WTC11 (cell line): ENCODE measurements around the gene USP22. TPM values are rescaled to one million over a fixed set of nuclear protein-coding genes. Genes with fewer than 3 reads are reported as not detected.
"Not testable (repeated sequence)": the region's sequence is repeated elsewhere in the genome, so short reads cannot be mapped to it uniquely, and the experiment has no call there.

Source experiments
- ATAC-seq: fragments of 200-7000 bp; cut with Tn5 transposase; 2 replicates; pipeline ENCODE4 v1.10.0; 2021; ENCODE audit warnings: mild to moderate bottlenecking, moderate library complexity
- CTCF ChIA-PET: fragments of 300-600 bp; sonication (Branson Sonifier 250); formaldehyde crosslinking; loops from one replicate; lab custom pipeline; 2021; ENCODE audit warnings: antibody characterized with exemption; lab: Charles Lee
- POLR2A ChIA-PET: fragments of 350-600 bp; sonication (Branson Sonifier 250); formaldehyde crosslinking; loops from one replicate; lab custom pipeline; 2021; ENCODE audit warnings: antibody characterized with exemption; lab: Charles Lee
- DNase-seq: peaks from one replicate; pipeline ENCODE4 v3.0.0; 2021; ENCODE audit warnings: low spot score
- H3K27ac Mint-ChIP-seq: 2 replicates; pipeline ENCODE4 v1.8.0; 2021; ENCODE audit warnings: mixed read lengths
- H3K27me3 Mint-ChIP-seq: 2 replicates; pipeline ENCODE4 v1.8.0; 2021; ENCODE audit warnings: low read depth, mild to moderate bottlenecking, moderate library complexity, mixed read lengths
- H3K36me3 Mint-ChIP-seq: 2 replicates; pipeline ENCODE4 v1.8.0; 2021; ENCODE audit warnings: mixed read lengths
- H3K4me1 Mint-ChIP-seq: 2 replicates; pipeline ENCODE4 v1.8.0; 2022; ENCODE audit warnings: mixed read lengths
- H3K4me3 Mint-ChIP-seq: 2 replicates; pipeline ENCODE4 v1.8.0; 2021; ENCODE audit warnings: mild to moderate bottlenecking, moderate library complexity, mixed read lengths
- H3K9me3 Mint-ChIP-seq: 2 replicates; pipeline ENCODE4 v1.8.0; 2021; ENCODE audit warnings: mixed read lengths
- CBFB ChIP-seq: sonication (generic); formaldehyde crosslinking; IDR thresholded peaks from 2 replicates; pipeline ENCODE4 v1.8.1; 2022; ENCODE audit warnings: mild to moderate bottlenecking, low read depth, missing genetic modification reagents
- CREM ChIP-seq: sonication (generic); formaldehyde crosslinking; IDR thresholded peaks from 2 replicates; pipeline ENCODE4 v1.8.1; 2022; ENCODE audit warnings: mild to moderate bottlenecking, missing genetic modification reagents, moderate library complexity
- ELF4 ChIP-seq: sonication (generic); formaldehyde crosslinking; IDR thresholded peaks from 2 replicates; pipeline ENCODE4 v1.8.1; 2022; ENCODE audit warnings: low read depth, mild to moderate bottlenecking, moderate library complexity, missing genetic modification reagents
- EMX1 ChIP-seq: fragments of 250-450 bp; sonication (Bioruptor Pico); IDR thresholded peaks from 2 replicates; pipeline ENCODE4 v1.8.0; 2021; ENCODE audit warnings: mild to moderate bottlenecking
- FOXP1 ChIP-seq: sonication (generic); formaldehyde crosslinking; IDR thresholded peaks from 2 replicates; pipeline ENCODE4 v1.8.0; 2022; ENCODE audit warnings: missing genetic modification reagents, mild to moderate bottlenecking, moderate library complexity, borderline replicate concordance
- GABPB1 ChIP-seq: sonication (generic); formaldehyde crosslinking; IDR thresholded peaks from 2 replicates; pipeline ENCODE4 v1.8.1; 2023; ENCODE audit warnings: mild to moderate bottlenecking, missing genetic modification reagents
- JUN ChIP-seq: sonication (generic); formaldehyde crosslinking; IDR thresholded peaks from 2 replicates; pipeline ENCODE4 v1.8.0; 2023; ENCODE audit warnings: mild to moderate bottlenecking, missing genetic modification reagents
- MXD4 ChIP-seq: fragments of 250-450 bp; sonication (Bioruptor Pico); IDR thresholded peaks from 2 replicates; pipeline ENCODE4 v1.8.0; 2021; ENCODE audit warnings: mild to moderate bottlenecking, moderate library complexity, borderline replicate concordance
- NFE2L1 ChIP-seq: sonication (generic); formaldehyde crosslinking; IDR thresholded peaks from 2 replicates; pipeline ENCODE4 v1.8.1; 2023; ENCODE audit warnings: missing genetic modification reagents
- NFYB ChIP-seq: sonication (generic); formaldehyde crosslinking; conservative IDR thresholded peaks from 2 replicates; pipeline ENCODE4 v1.8.0; 2022; ENCODE audit warnings: low read depth, missing genetic modification reagents
- RELA ChIP-seq: sonication (generic); formaldehyde crosslinking; IDR thresholded peaks from 2 replicates; pipeline ENCODE4 v1.8.1; 2022; ENCODE audit warnings: missing genetic modification reagents, mild to moderate bottlenecking, borderline replicate concordance
- ZNF263 ChIP-seq: sonication (generic); formaldehyde crosslinking; IDR thresholded peaks from 2 replicates; pipeline ENCODE4 v1.8.1; 2022; ENCODE audit warnings: low read depth, mild to moderate bottlenecking, moderate library complexity, missing genetic modification reagents
- ZNF396 ChIP-seq: fragments of 250-450 bp; sonication (Bioruptor Pico); IDR thresholded peaks from 2 replicates; pipeline ENCODE4 v1.8.0; 2021; ENCODE audit warnings: mild to moderate bottlenecking, moderate library complexity, borderline replicate concordance
- total RNA-seq: library from RNA; stranded (reverse); gene quantifications from 3 replicates; pipeline ENCODE4 v1.2.3, GENCODE V29; 2021
- TF ChIP-seq, protein P1 (sequence below): fragments of 250-450 bp; sonication (Bioruptor Pico); IDR thresholded peaks from 2 replicates; pipeline ENCODE4 v1.9.0; 2021; ENCODE audit warnings: moderate library complexity, mild to moderate bottlenecking, inconsistent platforms, borderline replicate concordance
- TF ChIP-seq, protein P2 (sequence below): sonication (generic); formaldehyde crosslinking; IDR thresholded peaks from 2 replicates; pipeline ENCODE4 v1.8.1; 2023; ENCODE audit warnings: mild to moderate bottlenecking, missing genetic modification reagents
- TF ChIP-seq, protein P3 (sequence below): sonication (generic); formaldehyde crosslinking; IDR thresholded peaks from 2 replicates; pipeline ENCODE4 v1.8.1; 2023; ENCODE audit warnings: mild to moderate bottlenecking, missing genetic modification reagents
- TF ChIP-seq, protein P4 (sequence below): fragments of 250-450 bp; sonication (Bioruptor Pico); IDR thresholded peaks from 2 replicates; pipeline ENCODE4 v1.9.0; 2021; ENCODE audit warnings: mild to moderate bottlenecking
- TF ChIP-seq, protein P5 (sequence below): sonication (generic); formaldehyde crosslinking; IDR thresholded peaks from 2 replicates; pipeline ENCODE4 v1.8.1; 2022; ENCODE audit warnings: low read depth, missing genetic modification reagents, borderline replicate concordance
- TF ChIP-seq, protein P6 (sequence below): sonication (generic); formaldehyde crosslinking; IDR thresholded peaks from 2 replicates; pipeline ENCODE4 v1.8.1; 2022; ENCODE audit warnings: mild to moderate bottlenecking, moderate library complexity, missing genetic modification reagents
- TF ChIP-seq, protein P7 (sequence below): fragments of 200-600 bp; IDR thresholded peaks from 2 replicates; pipeline ENCODE4 v1.8.0; 2022; ENCODE audit warnings: antibody characterized with exemption
- TF ChIP-seq, protein P8 (sequence below): sonication (generic); formaldehyde crosslinking; IDR thresholded peaks from 2 replicates; pipeline ENCODE4 v1.8.0; 2023; ENCODE audit warnings: missing genetic modification reagents
- TF ChIP-seq, protein P9 (sequence below): sonication (generic); formaldehyde crosslinking; IDR thresholded peaks from 2 replicates; pipeline ENCODE4 v1.8.0; 2022; ENCODE audit warnings: mild to moderate bottlenecking, missing genetic modification reagents

The USP22 gene
- total RNA-seq, 1 experiment from 2014 or later, result 289 TPM

DNA sequence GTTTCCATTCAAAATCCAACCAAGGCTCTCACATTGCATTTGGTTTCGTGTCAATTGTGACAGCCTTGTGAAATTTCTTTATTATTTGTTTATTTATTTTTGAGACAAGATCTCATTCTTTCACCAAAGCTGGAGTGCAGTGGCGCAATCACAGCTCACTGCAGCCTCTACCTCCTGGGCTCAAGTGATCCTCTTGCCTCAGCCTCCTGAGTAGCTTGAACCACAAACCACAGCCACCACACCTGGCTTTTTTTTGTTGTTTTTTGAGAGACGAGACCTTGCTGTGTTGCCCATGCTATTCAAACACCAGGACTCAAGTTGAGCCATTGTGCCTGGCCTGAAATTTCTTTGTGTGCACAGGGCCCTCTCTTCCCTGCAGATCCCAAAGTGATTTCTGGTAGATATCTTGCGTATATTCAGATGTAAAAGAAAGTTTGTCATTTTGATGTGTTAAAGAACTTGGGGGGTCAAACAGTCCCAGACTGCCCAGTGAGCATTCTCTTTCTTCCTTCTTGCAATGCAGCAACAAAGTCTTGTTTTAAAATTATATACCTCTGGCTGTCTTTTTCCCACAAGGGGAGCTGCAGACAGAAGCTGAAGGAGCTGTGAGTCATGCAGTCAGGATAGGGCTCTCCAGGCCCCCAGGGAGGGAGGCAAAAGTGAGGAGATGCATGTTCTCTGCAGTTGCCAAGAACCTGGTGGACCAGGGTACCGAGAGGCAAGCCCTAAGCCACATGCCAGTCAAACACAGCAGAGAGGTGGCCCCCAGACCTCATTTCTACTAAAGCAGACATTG, 15.5 kb upstream of the USP22 start (continued):
- TF ChIP-seq, protein P1, sequence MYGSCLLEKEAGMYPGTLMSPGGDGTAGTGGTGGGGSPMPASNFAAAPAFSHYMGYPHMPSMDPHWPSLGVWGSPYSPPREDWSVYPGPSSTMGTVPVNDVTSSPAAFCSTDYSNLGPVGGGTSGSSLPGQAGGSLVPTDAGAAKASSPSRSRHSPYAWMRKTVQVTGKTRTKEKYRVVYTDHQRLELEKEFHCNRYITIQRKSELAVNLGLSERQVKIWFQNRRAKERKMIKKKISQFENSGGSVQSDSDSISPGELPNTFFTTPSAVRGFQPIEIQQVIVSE (CRISPR knock-in tag), result no peak
- TF ChIP-seq, protein P2, sequence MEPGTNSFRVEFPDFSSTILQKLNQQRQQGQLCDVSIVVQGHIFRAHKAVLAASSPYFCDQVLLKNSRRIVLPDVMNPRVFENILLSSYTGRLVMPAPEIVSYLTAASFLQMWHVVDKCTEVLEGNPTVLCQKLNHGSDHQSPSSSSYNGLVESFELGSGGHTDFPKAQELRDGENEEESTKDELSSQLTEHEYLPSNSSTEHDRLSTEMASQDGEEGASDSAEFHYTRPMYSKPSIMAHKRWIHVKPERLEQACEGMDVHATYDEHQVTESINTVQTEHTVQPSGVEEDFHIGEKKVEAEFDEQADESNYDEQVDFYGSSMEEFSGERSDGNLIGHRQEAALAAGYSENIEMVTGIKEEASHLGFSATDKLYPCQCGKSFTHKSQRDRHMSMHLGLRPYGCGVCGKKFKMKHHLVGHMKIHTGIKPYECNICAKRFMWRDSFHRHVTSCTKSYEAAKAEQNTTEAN, result no peak
- TF ChIP-seq FOXP1 (CRISPR knock-in tag), result no peak

DNA sequence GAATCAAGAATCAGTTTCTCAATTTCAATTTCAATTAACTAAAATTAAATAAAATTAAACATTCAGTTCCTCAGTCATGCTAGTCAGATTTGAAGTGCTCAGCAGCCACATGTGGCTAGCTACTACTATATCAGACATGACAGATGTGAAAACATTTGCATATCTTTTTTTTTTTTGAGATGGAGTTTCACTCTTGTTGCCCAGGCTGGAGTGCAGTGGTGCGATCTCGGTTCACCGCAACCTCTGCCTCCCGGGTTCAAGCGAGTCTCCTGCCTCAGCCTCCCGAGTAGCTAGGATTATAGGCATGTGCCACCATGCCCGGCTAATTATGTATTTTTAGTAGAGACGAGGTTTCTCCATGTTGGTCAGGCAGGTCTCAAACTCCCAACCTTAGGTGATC, 10.2 kb upstream of the USP22 start:
- H3K27me3 Mint-ChIP-seq, H3K9me3 Mint-ChIP-seq, H3K4me3 Mint-ChIP-seq, ATAC-seq, DNase-seq, H3K36me3 Mint-ChIP-seq, H3K27ac Mint-ChIP-seq: not testable (repeated sequence)
- CTCF ChIA-PET, result interaction anchor here (1.3 to 3.5 kb wide), 5 partner anchors 8 to 46 kb away, joined by 4 to 36 read pairs (median 8); partner anchors contain the start of gene USP22
- POLR2A ChIA-PET, result interaction anchor here (2.6 kb wide), 1 partner anchor 10 kb away, joined by 19 read pairs; the partner anchor contains the start of gene USP22
- peaks cover 23% of the 10 kb centered on the region for H3K4me1 Mint-ChIP-seq

DNA sequence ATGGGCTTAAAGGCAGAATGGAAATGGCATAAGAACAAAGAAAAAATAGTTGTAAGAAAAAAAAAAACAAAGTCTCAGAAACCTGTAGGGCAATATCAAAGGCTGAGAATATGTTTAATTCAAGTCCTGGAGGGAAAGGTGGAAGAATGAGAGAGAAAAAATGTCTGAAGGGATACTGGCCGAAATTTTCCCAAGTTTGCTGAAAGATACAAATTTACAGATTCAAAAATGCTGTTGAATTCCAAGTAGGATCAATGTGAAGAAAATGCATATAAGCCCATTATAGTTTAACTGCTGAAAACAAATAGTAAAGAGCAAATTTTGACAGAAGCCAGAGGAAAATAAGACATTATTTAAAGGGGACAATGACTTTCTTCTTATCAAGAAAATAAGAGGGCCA, 6.6 kb upstream of the USP22 start:
- POLR2A ChIA-PET, result no interaction called here
- Mint-ChIP-seq H3K36me3 (no peaks in the 10 kb centered on the region), H3K4me1 (peaks cover 30% of the 10 kb centered on the region), H3K4me3 (no peak overlapping the region), H3K9me3 (no peaks in the 10 kb centered on the region), H3K27me3 (peaks cover 3% of the 10 kb centered on the region), H3K27ac (no peak overlapping the region)
- ATAC-seq, result no peak
- TF ChIP-seq JUN (CRISPR knock-in tag) (no peak), CBFB (no peak), MXD4 (CRISPR knock-in tag) (no peak), CREM (CRISPR knock-in tag) (no peak), NFE2L1 (CRISPR knock-in tag) (no peak), GABPB1 (CRISPR knock-in tag) (no peak), NFYB (no peak), ZNF396 (CRISPR knock-in tag) (no peak), EMX1 (no peak), ELF4 (CRISPR knock-in tag) (no peak), RELA (CRISPR knock-in tag) (no peak), ZNF263 (CRISPR knock-in tag) (no peak)
- TF ChIP-seq, protein P3, sequence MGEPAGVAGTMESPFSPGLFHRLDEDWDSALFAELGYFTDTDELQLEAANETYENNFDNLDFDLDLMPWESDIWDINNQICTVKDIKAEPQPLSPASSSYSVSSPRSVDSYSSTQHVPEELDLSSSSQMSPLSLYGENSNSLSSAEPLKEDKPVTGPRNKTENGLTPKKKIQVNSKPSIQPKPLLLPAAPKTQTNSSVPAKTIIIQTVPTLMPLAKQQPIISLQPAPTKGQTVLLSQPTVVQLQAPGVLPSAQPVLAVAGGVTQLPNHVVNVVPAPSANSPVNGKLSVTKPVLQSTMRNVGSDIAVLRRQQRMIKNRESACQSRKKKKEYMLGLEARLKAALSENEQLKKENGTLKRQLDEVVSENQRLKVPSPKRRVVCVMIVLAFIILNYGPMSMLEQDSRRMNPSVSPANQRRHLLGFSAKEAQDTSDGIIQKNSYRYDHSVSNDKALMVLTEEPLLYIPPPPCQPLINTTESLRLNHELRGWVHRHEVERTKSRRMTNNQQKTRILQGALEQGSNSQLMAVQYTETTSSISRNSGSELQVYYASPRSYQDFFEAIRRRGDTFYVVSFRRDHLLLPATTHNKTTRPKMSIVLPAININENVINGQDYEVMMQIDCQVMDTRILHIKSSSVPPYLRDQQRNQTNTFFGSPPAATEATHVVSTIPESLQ, result no peak
- TF ChIP-seq, protein P4, sequence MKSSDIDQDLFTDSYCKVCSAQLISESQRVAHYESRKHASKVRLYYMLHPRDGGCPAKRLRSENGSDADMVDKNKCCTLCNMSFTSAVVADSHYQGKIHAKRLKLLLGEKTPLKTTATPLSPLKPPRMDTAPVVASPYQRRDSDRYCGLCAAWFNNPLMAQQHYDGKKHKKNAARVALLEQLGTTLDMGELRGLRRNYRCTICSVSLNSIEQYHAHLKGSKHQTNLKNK, result no peak
- TF ChIP-seq, protein P5, sequence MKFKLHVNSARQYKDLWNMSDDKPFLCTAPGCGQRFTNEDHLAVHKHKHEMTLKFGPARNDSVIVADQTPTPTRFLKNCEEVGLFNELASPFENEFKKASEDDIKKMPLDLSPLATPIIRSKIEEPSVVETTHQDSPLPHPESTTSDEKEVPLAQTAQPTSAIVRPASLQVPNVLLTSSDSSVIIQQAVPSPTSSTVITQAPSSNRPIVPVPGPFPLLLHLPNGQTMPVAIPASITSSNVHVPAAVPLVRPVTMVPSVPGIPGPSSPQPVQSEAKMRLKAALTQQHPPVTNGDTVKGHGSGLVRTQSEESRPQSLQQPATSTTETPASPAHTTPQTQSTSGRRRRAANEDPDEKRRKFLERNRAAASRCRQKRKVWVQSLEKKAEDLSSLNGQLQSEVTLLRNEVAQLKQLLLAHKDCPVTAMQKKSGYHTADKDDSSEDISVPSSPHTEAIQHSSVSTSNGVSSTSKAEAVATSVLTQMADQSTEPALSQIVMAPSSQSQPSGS (CRISPR knock-in tag), result no peak
- TF ChIP-seq, protein P6, sequence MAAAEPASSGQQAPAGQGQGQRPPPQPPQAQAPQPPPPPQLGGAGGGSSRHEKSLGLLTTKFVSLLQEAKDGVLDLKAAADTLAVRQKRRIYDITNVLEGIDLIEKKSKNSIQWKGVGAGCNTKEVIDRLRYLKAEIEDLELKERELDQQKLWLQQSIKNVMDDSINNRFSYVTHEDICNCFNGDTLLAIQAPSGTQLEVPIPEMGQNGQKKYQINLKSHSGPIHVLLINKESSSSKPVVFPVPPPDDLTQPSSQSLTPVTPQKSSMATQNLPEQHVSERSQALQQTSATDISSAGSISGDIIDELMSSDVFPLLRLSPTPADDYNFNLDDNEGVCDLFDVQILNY, result no peak
- TF ChIP-seq, protein P7, sequence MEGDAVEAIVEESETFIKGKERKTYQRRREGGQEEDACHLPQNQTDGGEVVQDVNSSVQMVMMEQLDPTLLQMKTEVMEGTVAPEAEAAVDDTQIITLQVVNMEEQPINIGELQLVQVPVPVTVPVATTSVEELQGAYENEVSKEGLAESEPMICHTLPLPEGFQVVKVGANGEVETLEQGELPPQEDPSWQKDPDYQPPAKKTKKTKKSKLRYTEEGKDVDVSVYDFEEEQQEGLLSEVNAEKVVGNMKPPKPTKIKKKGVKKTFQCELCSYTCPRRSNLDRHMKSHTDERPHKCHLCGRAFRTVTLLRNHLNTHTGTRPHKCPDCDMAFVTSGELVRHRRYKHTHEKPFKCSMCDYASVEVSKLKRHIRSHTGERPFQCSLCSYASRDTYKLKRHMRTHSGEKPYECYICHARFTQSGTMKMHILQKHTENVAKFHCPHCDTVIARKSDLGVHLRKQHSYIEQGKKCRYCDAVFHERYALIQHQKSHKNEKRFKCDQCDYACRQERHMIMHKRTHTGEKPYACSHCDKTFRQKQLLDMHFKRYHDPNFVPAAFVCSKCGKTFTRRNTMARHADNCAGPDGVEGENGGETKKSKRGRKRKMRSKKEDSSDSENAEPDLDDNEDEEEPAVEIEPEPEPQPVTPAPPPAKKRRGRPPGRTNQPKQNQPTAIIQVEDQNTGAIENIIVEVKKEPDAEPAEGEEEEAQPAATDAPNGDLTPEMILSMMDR, result no peak
- TF ChIP-seq, protein P8, sequence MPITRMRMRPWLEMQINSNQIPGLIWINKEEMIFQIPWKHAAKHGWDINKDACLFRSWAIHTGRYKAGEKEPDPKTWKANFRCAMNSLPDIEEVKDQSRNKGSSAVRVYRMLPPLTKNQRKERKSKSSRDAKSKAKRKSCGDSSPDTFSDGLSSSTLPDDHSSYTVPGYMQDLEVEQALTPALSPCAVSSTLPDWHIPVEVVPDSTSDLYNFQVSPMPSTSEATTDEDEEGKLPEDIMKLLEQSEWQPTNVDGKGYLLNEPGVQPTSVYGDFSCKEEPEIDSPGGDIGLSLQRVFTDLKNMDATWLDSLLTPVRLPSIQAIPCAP (CRISPR knock-in tag), result no peak
- TF ChIP-seq, protein P9, sequence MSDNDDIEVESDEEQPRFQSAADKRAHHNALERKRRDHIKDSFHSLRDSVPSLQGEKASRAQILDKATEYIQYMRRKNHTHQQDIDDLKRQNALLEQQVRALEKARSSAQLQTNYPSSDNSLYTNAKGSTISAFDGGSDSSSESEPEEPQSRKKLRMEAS (CRISPR knock-in tag), result no peak
- no peak for DNase-seq
- CTCF ChIA-PET, result interaction anchor here (0.7 kb wide), 2 partner anchors 200 to 230 kb away, joined by 4 read pairs; no protein-coding TSS in a partner anchor
